DND-41 (cell line): ENCODE measurements around the gene BTN2A1.

Experiments used
- CTCF ChIP-seq: IDR thresholded peaks from 2 replicates; pipeline ENCODE4 v1.5.1; 2012; ENCODE audit warnings: borderline replicate concordance, low read length, moderate library complexity, mild to moderate bottlenecking; ENCODE audit not compliant: poor library complexity, severe bottlenecking; ENCODE audit errors: extremely low read depth
- EZH2 ChIP-seq: IDR thresholded peaks from 3 replicates; pipeline ENCODE4 v1.6.1; 2012; ENCODE audit warnings: borderline replicate concordance, low read depth, mild to moderate bottlenecking, moderate library complexity, low read length, inconsistent platforms; ENCODE audit not compliant: severe bottlenecking

- no peak for TF ChIP-seq CTCF
- TF ChIP-seq EZH2, result no peak
These were observed 44.8 kb upstream of the BTN2A1 start for GRCh38 chr6:26412954-26413353.
